ENCODE measurements around the gene C1QC. TPM values are rescaled to one million over a fixed set of nuclear protein-coding genes. Genes with fewer than 3 reads are reported as not detected.

The C1QC gene
- total RNA-seq, 1 experiment from 2014 or later = not detected

- no peaks in the 10 kb centered on the region for H3K79me1 ChIP-seq (ENCODE audit: insufficient read depth, low read depth, low read length, poor library complexity, severe bottlenecking)
- peaks cover 6% of the 10 kb centered on the region in 2 experiments for H3K4me1 Mint-ChIP-seq
- no peaks in the 10 kb centered on the region for H3K79me2 ChIP-seq (ENCODE audit: insufficient read depth, low read length)
- no peak overlapping the region for H3T11ph ChIP-seq (ENCODE audit: low read length)
- H3K27ac Mint-ChIP-seq = peak overlapping the region in 1 of 3 experiments; percentile 74; a peak in 1 of 7 replicates
- no peaks in the 10 kb centered on the region for H3K23me2 ChIP-seq (ENCODE audit: insufficient read length, low read depth, low read length, poor library complexity, severe bottlenecking)
- H3K4me2 ChIP-seq (ENCODE audit: insufficient read depth, insufficient read length, low read length) = no peak overlapping the region
- H4K8ac ChIP-seq (replicated peaks; ENCODE audit: insufficient read length, low read depth, low read length) = no peak overlapping the region
- no peak overlapping the region for H4K5ac ChIP-seq (ENCODE audit: insufficient read length, low read depth, low read length)
- no peak overlapping the region for H2BK12ac ChIP-seq (ENCODE audit: insufficient read length, low read depth, low read length)
- H2BK5ac ChIP-seq (ENCODE audit: insufficient read length, low read length) = no peak overlapping the region
- H3K36me3 Mint-ChIP-seq (ENCODE audit: insufficient read depth in 1 of 3, low read depth in 3 of 3) = no peaks in the 10 kb centered on the region
- WGBS (ENCODE audit: extremely low coverage, insufficient read length, low lambda C conversion rate) = no CpG with 5 or more reads among the region's 12 CpGs
- H3K9me3 ChIP-seq (ENCODE audit: control insufficient read depth, low read depth, low read length) = no peaks in the 10 kb centered on the region
- H2BK20ac ChIP-seq (ENCODE audit: low read depth, low read length, poor library complexity, severe bottlenecking) = no peak overlapping the region
- H3K4me3 Mint-ChIP-seq = no peak overlapping the region
- H3K27me3 ChIP-seq (ENCODE audit: insufficient read depth, low read length) = no peaks in the 10 kb centered on the region
- no peak overlapping the region for H3K9ac ChIP-seq (ENCODE audit: extremely low read depth, insufficient read length, low read length)
- H2BK15ac ChIP-seq (ENCODE audit: low read depth, low read length) = no peak overlapping the region
- no peak for DNase-seq
- no peak for TF ChIP-seq CTCF (conservative IDR thresholded peaks at IDR 0.05)
- no peak overlapping the region for H4K91ac ChIP-seq (ENCODE audit: insufficient read length, low read depth, low read length)
- no peak overlapping the region for H3K18ac ChIP-seq (ENCODE audit: insufficient read length, low read depth, low read length)
- no peak overlapping the region for H3K27ac ChIP-seq (ENCODE audit: insufficient read length, low read depth, low read length)
- H3K9me3 Mint-ChIP-seq = no peaks in the 10 kb centered on the region
- H3K27me3 Mint-ChIP-seq (ENCODE audit: low read depth) = peaks cover 14% of the 10 kb centered on the region
- no peak overlapping the region for H2AK5ac ChIP-seq (ENCODE audit: insufficient read length, low read length)
- H3K23ac ChIP-seq (ENCODE audit: insufficient read length, low read depth, low read length) = no peak overlapping the region
- H3K4ac ChIP-seq (ENCODE audit: low read depth, low read length) = no peak overlapping the region
- H3K4me1 ChIP-seq (ENCODE audit: insufficient read depth, low read length) = no peaks in the 10 kb centered on the region
- no peaks in the 10 kb centered on the region for H4K20me1 ChIP-seq (ENCODE audit: control insufficient read depth, insufficient read depth, insufficient read length)
- no peak overlapping the region for H3K56ac ChIP-seq (ENCODE audit: insufficient read length, low read depth, low read length)
- H3K14ac ChIP-seq (ENCODE audit: insufficient read depth, low read length) = no peak overlapping the region
- H2AFZ ChIP-seq (ENCODE audit: low read length) = no peak overlapping the region
- H2BK120ac ChIP-seq (ENCODE audit: low read depth, low read length, poor library complexity, severe bottlenecking) = no peak overlapping the region
Measured at GRCh38 chr1:22643928-22644327, 495 bp downstream of the C1QC start.

Measured in H9 (cell line).